ENCODE results near the gene BIN2.

DNA sequence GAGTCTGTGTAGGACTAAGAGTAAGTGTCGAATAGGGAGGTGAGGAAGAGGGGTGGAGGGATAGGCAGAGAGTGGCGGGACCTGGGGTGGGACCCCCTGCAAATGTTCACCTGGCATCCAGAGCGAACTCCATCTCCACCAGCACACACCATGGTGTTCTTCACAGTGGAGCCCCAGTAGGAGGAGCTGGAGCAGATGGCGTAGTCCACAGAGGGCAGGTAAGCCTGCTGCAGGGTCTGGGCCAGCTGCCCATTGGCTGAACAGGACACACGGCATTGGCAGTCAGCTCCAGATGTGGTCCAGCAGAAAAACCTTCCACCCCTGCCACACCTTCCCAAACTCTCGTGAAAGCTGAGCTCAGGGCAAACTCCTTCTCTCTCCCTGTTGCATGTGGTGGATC lies 15.8 kb upstream of the BIN2 start:
- TF ChIP-seq, protein P1, sequence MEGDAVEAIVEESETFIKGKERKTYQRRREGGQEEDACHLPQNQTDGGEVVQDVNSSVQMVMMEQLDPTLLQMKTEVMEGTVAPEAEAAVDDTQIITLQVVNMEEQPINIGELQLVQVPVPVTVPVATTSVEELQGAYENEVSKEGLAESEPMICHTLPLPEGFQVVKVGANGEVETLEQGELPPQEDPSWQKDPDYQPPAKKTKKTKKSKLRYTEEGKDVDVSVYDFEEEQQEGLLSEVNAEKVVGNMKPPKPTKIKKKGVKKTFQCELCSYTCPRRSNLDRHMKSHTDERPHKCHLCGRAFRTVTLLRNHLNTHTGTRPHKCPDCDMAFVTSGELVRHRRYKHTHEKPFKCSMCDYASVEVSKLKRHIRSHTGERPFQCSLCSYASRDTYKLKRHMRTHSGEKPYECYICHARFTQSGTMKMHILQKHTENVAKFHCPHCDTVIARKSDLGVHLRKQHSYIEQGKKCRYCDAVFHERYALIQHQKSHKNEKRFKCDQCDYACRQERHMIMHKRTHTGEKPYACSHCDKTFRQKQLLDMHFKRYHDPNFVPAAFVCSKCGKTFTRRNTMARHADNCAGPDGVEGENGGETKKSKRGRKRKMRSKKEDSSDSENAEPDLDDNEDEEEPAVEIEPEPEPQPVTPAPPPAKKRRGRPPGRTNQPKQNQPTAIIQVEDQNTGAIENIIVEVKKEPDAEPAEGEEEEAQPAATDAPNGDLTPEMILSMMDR (conservative IDR thresholded peaks at IDR 0.05; ENCODE audit: low read length) = no peak
- TF ChIP-seq EZH2phosphoT487 (IDR thresholded peaks at IDR 0.05; ENCODE audit: borderline replicate concordance, low read depth, low read length) = no peak
